ENCODE results near the gene ELAVL4.

ELAVL4 gene

DNA sequence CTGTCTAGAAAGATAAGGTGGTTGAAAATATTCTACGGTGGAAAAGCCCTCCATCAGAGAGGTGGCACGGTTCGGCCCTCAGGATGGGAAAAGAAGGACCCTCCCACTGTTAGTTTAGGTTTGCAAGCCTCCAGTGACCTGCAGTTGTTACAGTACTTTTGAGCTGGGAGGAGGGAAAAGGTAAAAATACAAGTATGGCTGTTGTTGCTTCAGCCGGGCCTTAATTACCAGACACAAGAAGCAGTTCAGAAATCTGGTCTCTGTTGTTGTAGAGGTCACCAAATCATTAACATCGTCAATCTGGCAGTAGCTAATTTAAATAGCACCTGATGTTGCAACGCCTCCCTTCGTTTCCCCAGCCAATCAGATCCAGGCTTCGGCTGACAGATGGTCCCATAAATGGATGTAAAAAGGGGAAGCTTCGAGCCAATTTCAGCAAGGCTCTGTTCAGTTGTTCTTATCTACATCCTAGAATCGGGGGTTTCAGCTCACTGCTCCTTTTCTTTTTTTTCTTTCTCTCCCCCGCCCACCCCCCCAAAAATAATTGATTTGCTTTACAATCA, at the start of gene ELAVL4:
Gene ELAVL4, plus strand, starts transcription at position 424 of the 563 bp plus-strand sequence. CDS start 270 bp downstream, outside the sequence.
- TF ChIP-seq, protein P1, sequence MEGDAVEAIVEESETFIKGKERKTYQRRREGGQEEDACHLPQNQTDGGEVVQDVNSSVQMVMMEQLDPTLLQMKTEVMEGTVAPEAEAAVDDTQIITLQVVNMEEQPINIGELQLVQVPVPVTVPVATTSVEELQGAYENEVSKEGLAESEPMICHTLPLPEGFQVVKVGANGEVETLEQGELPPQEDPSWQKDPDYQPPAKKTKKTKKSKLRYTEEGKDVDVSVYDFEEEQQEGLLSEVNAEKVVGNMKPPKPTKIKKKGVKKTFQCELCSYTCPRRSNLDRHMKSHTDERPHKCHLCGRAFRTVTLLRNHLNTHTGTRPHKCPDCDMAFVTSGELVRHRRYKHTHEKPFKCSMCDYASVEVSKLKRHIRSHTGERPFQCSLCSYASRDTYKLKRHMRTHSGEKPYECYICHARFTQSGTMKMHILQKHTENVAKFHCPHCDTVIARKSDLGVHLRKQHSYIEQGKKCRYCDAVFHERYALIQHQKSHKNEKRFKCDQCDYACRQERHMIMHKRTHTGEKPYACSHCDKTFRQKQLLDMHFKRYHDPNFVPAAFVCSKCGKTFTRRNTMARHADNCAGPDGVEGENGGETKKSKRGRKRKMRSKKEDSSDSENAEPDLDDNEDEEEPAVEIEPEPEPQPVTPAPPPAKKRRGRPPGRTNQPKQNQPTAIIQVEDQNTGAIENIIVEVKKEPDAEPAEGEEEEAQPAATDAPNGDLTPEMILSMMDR (IDR thresholded peaks at IDR 0.05; ENCODE audit: insufficient read depth, low read depth, low read length, missing control alignments) = no peak
- no peak for DNase-seq (ENCODE audit: low read depth)
- no peak within 1 kb of the TSS for H3K4me3 ChIP-seq (ENCODE audit: low read length)

- no peak overlapping the region for H3K4me3 ChIP-seq (ENCODE audit: low read length)
- peak; percentile 56 for DNase-seq (ENCODE audit: low read depth)
- TF ChIP-seq, protein P1 (IDR thresholded peaks at IDR 0.05; ENCODE audit: insufficient read depth, low read depth, low read length, missing control alignments) = no peak
Observed at GRCh38 chr1:50060279-50060678, 48.4 kb upstream of the ELAVL4 start.

GRCh38 chr1:50066806-50067205, 41.9 kb upstream of the ELAVL4 start:
- no peak overlapping the region for H3K4me3 ChIP-seq (ENCODE audit: low read length)
- TF ChIP-seq, protein P1 (IDR thresholded peaks at IDR 0.05; ENCODE audit: insufficient read depth, low read depth, low read length, missing control alignments) = no peak
- no peak for DNase-seq (ENCODE audit: low read depth)

- no peak overlapping the region for H3K4me3 ChIP-seq (ENCODE audit: low read length)
- no peak for DNase-seq (ENCODE audit: low read depth)
- TF ChIP-seq, protein P1 (IDR thresholded peaks at IDR 0.05; ENCODE audit: insufficient read depth, low read depth, low read length, missing control alignments) = no peak
Observed at GRCh38 chr1:50074931-50075330, 33.8 kb upstream of the ELAVL4 start.

DNA sequence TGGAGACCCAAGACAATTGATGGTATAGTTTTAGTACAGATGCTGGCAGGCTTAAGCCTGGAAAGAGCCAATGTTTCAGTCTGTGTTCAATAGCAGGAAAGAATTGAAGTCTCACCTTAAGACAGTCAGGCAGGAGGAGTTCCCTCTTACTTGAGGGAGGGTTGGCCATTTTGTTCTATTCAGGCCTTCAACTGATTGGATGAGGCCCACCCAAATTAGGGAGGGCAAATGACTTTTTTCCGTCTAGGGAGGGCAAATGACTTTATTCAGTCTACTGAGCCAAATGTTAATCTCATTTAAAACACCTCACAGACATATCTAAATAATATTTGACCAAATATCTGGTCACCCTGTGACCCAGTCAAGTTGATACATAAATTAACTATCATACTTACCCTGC, 31.4 kb upstream of the ELAVL4 start:
- TF ChIP-seq, protein P1 (IDR thresholded peaks at IDR 0.05; ENCODE audit: insufficient read depth, low read depth, low read length, missing control alignments) = no peak
- no peak overlapping the region for H3K4me3 ChIP-seq (ENCODE audit: low read length)
- no peak for DNase-seq (ENCODE audit: low read depth)

DNA sequence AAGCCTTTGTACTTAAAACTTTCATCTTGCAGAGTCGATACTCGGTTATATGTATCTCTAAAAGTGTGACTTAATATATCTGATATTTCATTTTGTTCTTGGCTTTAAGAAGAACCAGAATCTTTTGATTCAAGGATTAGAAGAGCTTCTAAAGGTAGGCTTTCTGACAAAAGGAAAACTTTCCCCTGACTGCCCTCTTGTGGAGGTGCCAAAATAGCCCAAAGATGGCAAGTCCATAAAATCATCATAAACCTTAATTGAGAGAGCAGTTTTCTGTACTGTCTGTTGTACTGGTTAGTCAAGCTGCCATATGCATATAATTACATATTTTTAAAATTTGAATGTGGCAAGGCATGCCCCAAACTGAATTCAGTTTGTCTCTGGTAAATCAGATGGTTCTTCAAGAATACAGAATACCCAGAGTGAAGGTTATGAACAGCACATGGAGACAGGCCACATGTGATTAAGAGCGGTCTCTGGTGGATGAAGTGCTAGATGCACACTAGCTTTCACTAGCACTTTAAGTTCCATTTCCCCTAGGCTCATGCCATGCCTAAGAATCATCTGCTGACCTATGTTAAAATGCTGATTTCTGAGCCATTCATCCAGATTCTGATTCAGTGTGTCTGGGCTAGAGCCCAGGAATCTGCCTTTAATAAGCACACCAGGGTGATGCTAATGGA, 27.7 kb upstream of the ELAVL4 start:
- TF ChIP-seq, protein P1 (IDR thresholded peaks at IDR 0.05; ENCODE audit: insufficient read depth, low read depth, low read length, missing control alignments) = peak; percentile 40
- peak; percentile 24 for DNase-seq (ENCODE audit: low read depth)
- no peak overlapping the region for H3K4me3 ChIP-seq (ENCODE audit: low read length)

DNA sequence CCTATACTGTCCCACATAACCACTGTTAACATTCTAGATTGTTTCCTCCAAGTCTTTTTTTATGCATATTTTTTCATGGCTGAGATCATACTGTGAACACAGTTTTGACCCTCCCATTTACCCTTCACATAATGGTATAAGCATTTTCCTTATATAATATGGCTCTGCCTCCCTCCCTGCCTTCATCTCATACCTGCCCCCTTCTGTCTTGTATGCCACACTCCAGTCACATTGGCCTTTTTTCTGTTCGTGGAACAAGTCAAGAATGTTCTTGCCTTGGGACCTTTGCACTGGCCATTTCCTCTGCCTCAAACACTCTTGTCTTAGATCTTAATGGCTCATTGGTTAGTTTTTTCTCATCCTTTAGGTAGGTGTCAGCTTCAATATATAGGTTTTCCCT, 24.3 kb upstream of the ELAVL4 start:
- no peak for DNase-seq (ENCODE audit: low read depth)
- TF ChIP-seq, protein P1 (IDR thresholded peaks at IDR 0.05; ENCODE audit: insufficient read depth, low read depth, low read length, missing control alignments) = no peak
- no peak overlapping the region for H3K4me3 ChIP-seq (ENCODE audit: low read length)

Data from epithelial cell of esophagus (primary cell).